MCF 10A (cell line): ENCODE data around the gene MIPOL1. TPM values are rescaled to one million over a fixed set of nuclear protein-coding genes. Genes with fewer than 3 reads are reported as not detected.

Experiments used
- BruUV-seq: library from RNA; stranded (reverse); fragments of 400-500 nt; replicated peaks from 2 replicates; lab custom pipeline; 2021; lab: Mats Ljungman, UMichigan
- CTCF ChIA-PET: fragments of 300-600 bp; sonication (Branson Sonifier 250); formaldehyde crosslinking; extraction: SDS; loops from one replicate; lab custom pipeline; 2021; ENCODE audit warnings: antibody characterized with exemption, inconsistent platforms; lab: Yijun Ruan, JAX
- POLR2A ChIA-PET: fragments of 300-600, 350-650 bp; sonication (Branson Sonifier 250); formaldehyde crosslinking; extraction: SDS; loops from one replicate; lab custom pipeline; 2020; ENCODE audit warnings: antibody characterized with exemption, inconsistent platforms; lab: Yijun Ruan, JAX
- DNase-seq: peaks from one replicate; pipeline ENCODE4 v3.0.0-alpha.2; 2018; ENCODE audit not compliant: unreplicated experiment
- H3K27ac Mint-ChIP-seq: one replicate; pipeline ENCODE4 v1.8.0; 2022; ENCODE audit warnings: mild to moderate bottlenecking, low read depth, mixed read lengths; ENCODE audit not compliant: unreplicated experiment
- H3K27me3 Mint-ChIP-seq: one replicate; pipeline ENCODE4 v1.8.0; 2022; ENCODE audit warnings: mixed read lengths; ENCODE audit not compliant: insufficient read depth, unreplicated experiment
- H3K36me3 Mint-ChIP-seq: one replicate; pipeline ENCODE4 v1.8.0; 2022; ENCODE audit warnings: mild to moderate bottlenecking, moderate library complexity, mixed read lengths; ENCODE audit not compliant: insufficient read depth, unreplicated experiment
- H3K4me1 Mint-ChIP-seq: one replicate; pipeline ENCODE4 v1.8.0; 2022; ENCODE audit warnings: mixed read lengths; ENCODE audit not compliant: insufficient read depth, unreplicated experiment
- H3K4me3 Mint-ChIP-seq: one replicate; pipeline ENCODE4 v1.8.0; 2022; ENCODE audit warnings: mild to moderate bottlenecking, moderate library complexity, mixed read lengths; ENCODE audit not compliant: unreplicated experiment
- H3K9me3 Mint-ChIP-seq: one replicate; pipeline ENCODE4 v1.8.0; 2022; ENCODE audit warnings: mixed read lengths; ENCODE audit not compliant: unreplicated experiment
- intact Hi-C: fragments of 100-400 bp; cut with micrococcal nuclease; formaldehyde crosslinking; loops from 2 replicates; pipeline ENCODE4 v1.14.1; 2022
- total RNA-seq: library from RNA; stranded (reverse); gene quantifications from 2 replicates; pipeline ENCODE4 v1.2.3, GENCODE V29; 2022
- TF ChIP-seq, protein P1 (sequence below): fragments of 200-600 bp; IDR thresholded peaks from one replicate; pipeline ENCODE4 v1.8.0; 2022; ENCODE audit warnings: antibody characterized with exemption, mild to moderate bottlenecking; ENCODE audit not compliant: unreplicated experiment

Gene MIPOL1
- total RNA-seq, 1 experiment from 2014 or later: 16.3 TPM

DNA sequence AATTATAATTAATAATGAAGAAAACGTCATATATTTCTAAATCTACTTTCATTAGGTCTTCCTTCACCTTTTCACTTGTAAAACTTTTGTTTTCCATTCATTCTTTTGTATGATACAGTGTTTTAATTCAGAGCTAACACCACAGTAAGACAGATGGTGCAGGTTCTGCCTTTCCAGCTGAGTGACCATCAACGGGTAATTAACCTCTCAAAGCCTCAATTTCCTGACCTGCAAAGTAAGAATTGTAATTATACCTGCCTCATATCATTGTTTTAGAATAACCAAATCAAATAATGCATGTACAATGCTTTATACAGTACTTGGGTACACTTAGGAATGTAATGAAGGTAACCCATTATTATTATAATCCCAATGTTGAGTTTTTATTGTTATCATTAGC lies 239.8 kb downstream of the MIPOL1 start:
- H3K36me3 Mint-ChIP-seq: no peaks in the 10 kb centered on the region
- H3K4me1 Mint-ChIP-seq: no peaks in the 10 kb centered on the region
- TF ChIP-seq, protein P1, sequence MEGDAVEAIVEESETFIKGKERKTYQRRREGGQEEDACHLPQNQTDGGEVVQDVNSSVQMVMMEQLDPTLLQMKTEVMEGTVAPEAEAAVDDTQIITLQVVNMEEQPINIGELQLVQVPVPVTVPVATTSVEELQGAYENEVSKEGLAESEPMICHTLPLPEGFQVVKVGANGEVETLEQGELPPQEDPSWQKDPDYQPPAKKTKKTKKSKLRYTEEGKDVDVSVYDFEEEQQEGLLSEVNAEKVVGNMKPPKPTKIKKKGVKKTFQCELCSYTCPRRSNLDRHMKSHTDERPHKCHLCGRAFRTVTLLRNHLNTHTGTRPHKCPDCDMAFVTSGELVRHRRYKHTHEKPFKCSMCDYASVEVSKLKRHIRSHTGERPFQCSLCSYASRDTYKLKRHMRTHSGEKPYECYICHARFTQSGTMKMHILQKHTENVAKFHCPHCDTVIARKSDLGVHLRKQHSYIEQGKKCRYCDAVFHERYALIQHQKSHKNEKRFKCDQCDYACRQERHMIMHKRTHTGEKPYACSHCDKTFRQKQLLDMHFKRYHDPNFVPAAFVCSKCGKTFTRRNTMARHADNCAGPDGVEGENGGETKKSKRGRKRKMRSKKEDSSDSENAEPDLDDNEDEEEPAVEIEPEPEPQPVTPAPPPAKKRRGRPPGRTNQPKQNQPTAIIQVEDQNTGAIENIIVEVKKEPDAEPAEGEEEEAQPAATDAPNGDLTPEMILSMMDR: no peak
- no peak overlapping the region for H3K4me3 Mint-ChIP-seq
- no peak for DNase-seq
- no peaks in the 10 kb centered on the region for H3K27me3 Mint-ChIP-seq
- intact Hi-C loops: no loop called here
- no TSS peak for BruUV-seq
- ChIA-PET POLR2A (interaction anchor here (1.1 kb wide), 1 partner anchor 10 kb away, joined by 3 read pairs; no protein-coding TSS in a partner anchor), CTCF (no interaction called here)
- H3K9me3 Mint-ChIP-seq: no peaks in the 10 kb centered on the region
- no peak overlapping the region for H3K27ac Mint-ChIP-seq

DNA sequence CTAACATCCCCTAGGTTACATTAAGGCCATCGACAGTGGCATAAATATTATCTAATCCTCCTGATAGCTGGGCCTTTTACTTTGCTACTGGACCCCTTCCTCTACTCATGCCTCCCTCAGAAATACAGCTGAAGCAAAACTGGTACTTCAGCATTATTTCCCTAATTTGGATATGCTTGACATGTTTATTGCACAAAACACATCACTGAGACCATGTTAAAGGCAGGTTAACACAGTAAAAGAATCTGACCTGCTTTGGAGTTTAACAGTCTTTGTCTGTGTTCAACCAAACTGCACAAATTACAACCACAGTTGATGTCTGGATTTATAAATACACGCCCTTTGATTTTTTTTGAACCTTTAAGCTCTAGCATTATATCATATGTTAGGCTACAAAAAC lies 240.7 kb downstream of the MIPOL1 start:
- no peaks in the 10 kb centered on the region for H3K4me1 Mint-ChIP-seq
- H3K27ac Mint-ChIP-seq: no peak overlapping the region
- TF ChIP-seq, protein P1: no peak
- no peaks in the 10 kb centered on the region for H3K27me3 Mint-ChIP-seq
- ChIA-PET CTCF (no interaction called here), POLR2A (no interaction called here)
- H3K9me3 Mint-ChIP-seq: no peaks in the 10 kb centered on the region
- intact Hi-C loops: no loop called here
- peaks cover 2% of the 10 kb centered on the region for H3K36me3 Mint-ChIP-seq
- H3K4me3 Mint-ChIP-seq: no peak overlapping the region
- DNase-seq: no peak
- no TSS peak for BruUV-seq

DNA sequence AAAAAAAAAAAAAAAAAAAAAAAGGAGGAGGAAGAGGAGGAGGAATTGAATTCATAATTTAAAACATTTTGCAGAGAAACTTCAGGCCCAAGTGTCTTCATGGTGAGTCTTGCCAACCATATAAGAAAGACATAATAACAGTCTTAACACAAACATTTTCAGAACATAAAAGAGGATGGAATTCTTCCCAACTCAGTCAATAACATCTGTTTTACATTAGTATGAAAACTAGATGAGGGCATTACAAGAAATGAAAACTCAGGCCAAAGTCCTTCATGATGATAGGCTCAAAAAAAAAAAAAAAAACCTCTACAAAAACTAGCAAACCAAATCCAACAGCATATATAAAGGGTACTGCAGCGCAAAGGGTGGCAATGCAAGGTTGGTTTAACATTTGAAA lies 245.7 kb downstream of the MIPOL1 start:
- BruUV-seq: no TSS peak
- Mint-ChIP-seq H3K36me3 (peaks cover 6% of the 10 kb centered on the region), H3K4me3 (no peak overlapping the region), H3K9me3 (no peaks in the 10 kb centered on the region), H3K4me1 (no peaks in the 10 kb centered on the region), H3K27me3 (no peaks in the 10 kb centered on the region), H3K27ac (no peak overlapping the region)
- intact Hi-C loops: no loop called here
- TF ChIP-seq, protein P1: no peak
- no peak for DNase-seq
- POLR2A ChIA-PET: no interaction called here
- CTCF ChIA-PET: interaction anchor here (0.7 kb wide), 1 partner anchor 123 kb away, joined by 3 read pairs; no protein-coding TSS in a partner anchor

DNA sequence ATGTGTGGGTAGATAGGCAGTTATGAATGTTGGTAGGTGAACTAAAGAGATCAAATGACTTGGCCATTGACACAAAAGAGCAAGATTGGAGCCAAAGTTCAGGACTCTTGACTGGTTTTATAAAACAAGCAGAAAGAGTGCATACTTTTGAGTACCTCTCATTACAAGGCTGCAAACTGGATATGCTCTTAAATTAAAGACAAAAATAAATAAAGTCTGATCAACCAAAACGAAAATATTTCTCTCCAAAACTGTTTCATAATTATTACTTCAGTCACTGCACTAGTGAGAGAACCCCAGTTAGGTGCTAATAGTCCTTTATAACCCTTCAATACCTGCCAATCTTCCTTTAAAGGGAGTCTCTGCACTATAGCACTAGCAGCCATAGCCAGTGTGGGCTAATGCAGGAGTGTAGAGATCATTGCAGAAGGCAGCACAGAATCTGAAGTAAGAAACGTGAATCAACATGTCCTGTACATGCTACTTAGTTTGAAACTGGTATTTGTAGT lies 250.2 kb downstream of the MIPOL1 start:
- no TSS peak for BruUV-seq
- CTCF ChIA-PET: no interaction called here
- TF ChIP-seq, protein P1: no peak
- Mint-ChIP-seq H3K9me3 (no peaks in the 10 kb centered on the region), H3K27ac (peak overlapping the region; percentile 6), H3K27me3 (no peaks in the 10 kb centered on the region), H3K4me3 (no peak overlapping the region), H3K4me1 (no peaks in the 10 kb centered on the region), H3K36me3 (peaks cover 6% of the 10 kb centered on the region)
- no peak for DNase-seq
- intact Hi-C loops: no loop called here
- POLR2A ChIA-PET: interaction anchor here (0.9 kb wide), 1 partner anchor 11 kb away, joined by 3 read pairs; no protein-coding TSS in a partner anchor
